MM.1S (cell line): ENCODE results near the gene UGT2B10.

Experiments used
- CTCF ChIP-seq: fragments of 300-600 bp; sonication (generic); IDR thresholded peaks from 2 replicates; pipeline ENCODE4 v1.5.1; 2016; ENCODE audit warnings: antibody characterized with exemption, low read length, mixed read lengths
- EZH2phosphoT487 ChIP-seq: fragments of 300-600 bp; sonication (generic); IDR thresholded peaks from 2 replicates; pipeline ENCODE4 v1.6.1; 2018; ENCODE audit warnings: antibody characterized with exemption, low read length

- TF ChIP-seq EZH2phosphoT487 (no peak), CTCF (no peak)
Observed at GRCh38 chr4:68780232-68780631, 35.6 kb upstream of the UGT2B10 start.
